GM12878 (cell line): ENCODE data around the gene PNLDC1. TPM values are rescaled to one million over a fixed set of nuclear protein-coding genes. Genes with fewer than 3 reads are reported as not detected.

ENCODE experiments used
- ASH2L ChIP-seq: fragments of 300-600, 200-600 bp; sonication (generic); IDR thresholded peaks from 2 replicates; pipeline ENCODE4 v1.6.1; 2017; ENCODE audit warnings: low read depth, mild to moderate bottlenecking, borderline replicate concordance
- CHD2 ChIP-seq: IDR thresholded peaks from 2 replicates; pipeline ENCODE4 v1.6.1; 2011; ENCODE audit warnings: low read depth, low read length, improper control_type of control experiment, borderline replicate concordance
- CREM ChIP-seq: IDR thresholded peaks from 2 replicates; pipeline ENCODE4 v1.6.1; 2014; ENCODE audit warnings: antibody characterized with exemption, low read depth
- FOS ChIP-seq: IDR thresholded peaks from 3 replicates; pipeline ENCODE4 v1.6.1; 2011; ENCODE audit warnings: borderline replicate concordance; ENCODE audit not compliant: insufficient read length; ENCODE audit errors: extremely low read depth
- KAT2A ChIP-seq: conservative IDR thresholded peaks from 2 replicates; pipeline ENCODE4 v1.6.1; 2011; ENCODE audit warnings: low read depth, low read length; ENCODE audit not compliant: control insufficient read depth
- MYC ChIP-seq: IDR thresholded peaks from 2 replicates; pipeline ENCODE4 v1.6.1; 2011; ENCODE audit warnings: mild to moderate bottlenecking, low read length, moderate library complexity, inconsistent platforms; ENCODE audit not compliant: insufficient read depth, insufficient replicate concordance, insufficient read length, severe bottlenecking
- PAX8 ChIP-seq: fragments of 450-650 bp; IDR thresholded peaks from 2 replicates; pipeline ENCODE4 v1.6.1; 2017; ENCODE audit warnings: mild to moderate bottlenecking, moderate library complexity
- SMC3 ChIP-seq: IDR thresholded peaks from 2 replicates; pipeline ENCODE4 v1.6.1; 2011; ENCODE audit warnings: low read length, improper control_type of control experiment, borderline replicate concordance
- SUZ12 ChIP-seq: fragments of 200-600 bp; sonication (generic); IDR thresholded peaks from one replicate; pipeline ENCODE4 v1.6.1; 2018; ENCODE audit warnings: antibody characterized with exemption, mild to moderate bottlenecking; ENCODE audit not compliant: unreplicated experiment
- polyA plus RNA-seq, 11 experiments: library from polyadenylated mRNA; depleted of rRNA in 4 of 11; unstranded in 6 of 11; stranded (reverse) in 5 of 11; fragments of >200 nt; fragmentation: Nextera tagmentation in 4 of 11; fragmentation: Illumina TruSeq in 1 of 11; extraction: Ambion mirVana in 4 of 11; extraction: Trizol in 1 of 11; gene quantifications; 1 replicate in 1 of 11; 2 replicates in 10 of 11; pipeline versions ENCODE4 v1.2.1 to v1.2.3, GENCODE V29; 2011 to 2016; ENCODE audit warnings: inconsistent platforms in 2 of 11, missing spikeins in 2 of 11, low read depth in 1 of 11
- total RNA-seq, 4 experiments: library from RNA; depleted of rRNA in 3 of 4; stranded (reverse); fragments of >200 nt in 3 of 4; fragmentation: Illumina TruSeq in 1 of 4; extraction: Trizol in 1 of 4; gene quantifications; 2 replicates each; pipeline versions ENCODE4 v1.2.1 to v1.2.3, GENCODE V29; 2013 to 2021
- TF ChIP-seq, protein P1 (sequence below): fragments of 450-650 bp; IDR thresholded peaks from 2 replicates; pipeline ENCODE4 v1.6.1; 2017; ENCODE audit warnings: antibody characterized with exemption, mild to moderate bottlenecking, moderate library complexity
- TF ChIP-seq, protein P2 (sequence below): fragments of 150-350 bp; IDR thresholded peaks from 2 replicates; pipeline ENCODE4 v1.6.1; 2016; ENCODE audit warnings: low read depth, low read length
- TF ChIP-seq, protein P3 (sequence below), 3 experiments: IDR thresholded peaks in 2 of 3; conservative IDR thresholded peaks in 1 of 3; 2 replicates each; pipeline ENCODE4 v1.5.1; 2011; ENCODE audit warnings: low read depth in 3 of 3, low read length in 3 of 3, mild to moderate bottlenecking in 3 of 3, control low read depth in 2 of 3, moderate library complexity in 2 of 3, inconsistent platforms in 1 of 3, mixed read lengths in 1 of 3; ENCODE audit not compliant: control insufficient read depth in 2 of 3, insufficient read depth in 1 of 3; ENCODE audit errors: extremely low read depth in 1 of 3
- TF ChIP-seq, protein P4 (sequence below): fragments of 450-650 bp; IDR thresholded peaks from 2 replicates; pipeline ENCODE4 v1.6.1; 2016; ENCODE audit warnings: mild to moderate bottlenecking
- TF ChIP-seq, protein P5 (sequence below): fragments of 450-650 bp; IDR thresholded peaks from 2 replicates; pipeline ENCODE4 v1.6.1; 2017; ENCODE audit warnings: mild to moderate bottlenecking, low read depth, inconsistent platforms; ENCODE audit not compliant: poor library complexity, severe bottlenecking
- TF ChIP-seq, protein P6 (sequence below): IDR thresholded peaks from 2 replicates; pipeline ENCODE4 v1.6.1; 2011; ENCODE audit warnings: low read depth, mild to moderate bottlenecking, low read length, moderate library complexity, borderline replicate concordance; ENCODE audit errors: extremely low read depth

Gene PNLDC1
- total and polyA plus RNA-seq, 10 of the 15 experiments (the other 5 are each of a cell fraction or from before 2014, with no cell fraction given): 0.06 to 0.25 (median 0.09) TPM; not detected in 2

DNA sequence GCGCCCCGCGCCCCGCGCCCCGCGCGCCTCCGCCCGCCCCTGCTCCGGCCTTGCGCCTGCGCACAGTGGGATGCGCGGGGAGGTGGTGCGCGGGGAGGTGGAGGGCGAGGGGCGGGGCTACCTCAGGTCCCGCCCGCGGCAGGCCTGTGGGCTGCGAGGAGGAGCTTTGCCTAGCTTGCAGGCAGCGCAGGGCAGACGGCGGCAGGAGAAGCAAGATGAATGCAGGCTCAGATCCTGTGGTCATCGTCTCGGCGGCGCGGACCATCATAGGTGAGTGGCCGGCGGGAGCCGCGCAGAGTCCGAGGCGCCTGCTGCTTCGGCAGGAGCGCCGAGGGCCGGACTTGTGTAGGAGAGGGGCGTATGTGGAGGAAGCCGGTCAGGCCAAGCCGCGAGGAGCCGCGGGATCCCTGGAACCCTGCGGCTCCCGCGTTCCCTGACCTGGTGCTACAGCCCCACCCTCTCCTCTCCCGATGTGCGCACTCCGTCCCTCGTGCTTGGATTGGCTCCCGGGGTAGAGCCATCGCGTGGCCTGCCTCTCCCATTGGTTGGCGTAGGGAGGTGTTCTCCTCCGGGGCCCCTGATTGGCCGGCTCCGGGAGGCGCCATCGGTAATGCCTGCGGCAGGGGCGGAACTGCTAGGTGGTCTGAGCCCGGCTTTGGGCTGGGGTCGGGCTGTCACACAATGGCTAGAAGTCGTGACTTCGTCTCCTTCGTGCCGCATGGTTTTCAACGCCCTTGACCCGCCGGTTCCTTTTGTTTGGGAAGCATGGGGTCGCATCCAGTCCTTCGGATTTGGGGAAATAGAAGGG is 38.0 kb upstream of the PNLDC1 start, which contains the start of gene ACAT2 (continued):
- TF ChIP-seq CHD2: peak; percentile 91
- no peak for TF ChIP-seq SMC3
- TF ChIP-seq, protein P1, sequence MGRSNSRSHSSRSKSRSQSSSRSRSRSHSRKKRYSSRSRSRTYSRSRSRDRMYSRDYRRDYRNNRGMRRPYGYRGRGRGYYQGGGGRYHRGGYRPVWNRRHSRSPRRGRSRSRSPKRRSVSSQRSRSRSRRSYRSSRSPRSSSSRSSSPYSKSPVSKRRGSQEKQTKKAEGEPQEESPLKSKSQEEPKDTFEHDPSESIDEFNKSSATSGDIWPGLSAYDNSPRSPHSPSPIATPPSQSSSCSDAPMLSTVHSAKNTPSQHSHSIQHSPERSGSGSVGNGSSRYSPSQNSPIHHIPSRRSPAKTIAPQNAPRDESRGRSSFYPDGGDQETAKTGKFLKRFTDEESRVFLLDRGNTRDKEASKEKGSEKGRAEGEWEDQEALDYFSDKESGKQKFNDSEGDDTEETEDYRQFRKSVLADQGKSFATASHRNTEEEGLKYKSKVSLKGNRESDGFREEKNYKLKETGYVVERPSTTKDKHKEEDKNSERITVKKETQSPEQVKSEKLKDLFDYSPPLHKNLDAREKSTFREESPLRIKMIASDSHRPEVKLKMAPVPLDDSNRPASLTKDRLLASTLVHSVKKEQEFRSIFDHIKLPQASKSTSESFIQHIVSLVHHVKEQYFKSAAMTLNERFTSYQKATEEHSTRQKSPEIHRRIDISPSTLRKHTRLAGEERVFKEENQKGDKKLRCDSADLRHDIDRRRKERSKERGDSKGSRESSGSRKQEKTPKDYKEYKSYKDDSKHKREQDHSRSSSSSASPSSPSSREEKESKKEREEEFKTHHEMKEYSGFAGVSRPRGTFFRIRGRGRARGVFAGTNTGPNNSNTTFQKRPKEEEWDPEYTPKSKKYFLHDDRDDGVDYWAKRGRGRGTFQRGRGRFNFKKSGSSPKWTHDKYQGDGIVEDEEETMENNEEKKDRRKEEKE: no peak
- no peak for TF ChIP-seq KAT2A
- TF ChIP-seq FOS: peak; percentile 87
- TF ChIP-seq SUZ12: no peak
- TF ChIP-seq, protein P2, sequence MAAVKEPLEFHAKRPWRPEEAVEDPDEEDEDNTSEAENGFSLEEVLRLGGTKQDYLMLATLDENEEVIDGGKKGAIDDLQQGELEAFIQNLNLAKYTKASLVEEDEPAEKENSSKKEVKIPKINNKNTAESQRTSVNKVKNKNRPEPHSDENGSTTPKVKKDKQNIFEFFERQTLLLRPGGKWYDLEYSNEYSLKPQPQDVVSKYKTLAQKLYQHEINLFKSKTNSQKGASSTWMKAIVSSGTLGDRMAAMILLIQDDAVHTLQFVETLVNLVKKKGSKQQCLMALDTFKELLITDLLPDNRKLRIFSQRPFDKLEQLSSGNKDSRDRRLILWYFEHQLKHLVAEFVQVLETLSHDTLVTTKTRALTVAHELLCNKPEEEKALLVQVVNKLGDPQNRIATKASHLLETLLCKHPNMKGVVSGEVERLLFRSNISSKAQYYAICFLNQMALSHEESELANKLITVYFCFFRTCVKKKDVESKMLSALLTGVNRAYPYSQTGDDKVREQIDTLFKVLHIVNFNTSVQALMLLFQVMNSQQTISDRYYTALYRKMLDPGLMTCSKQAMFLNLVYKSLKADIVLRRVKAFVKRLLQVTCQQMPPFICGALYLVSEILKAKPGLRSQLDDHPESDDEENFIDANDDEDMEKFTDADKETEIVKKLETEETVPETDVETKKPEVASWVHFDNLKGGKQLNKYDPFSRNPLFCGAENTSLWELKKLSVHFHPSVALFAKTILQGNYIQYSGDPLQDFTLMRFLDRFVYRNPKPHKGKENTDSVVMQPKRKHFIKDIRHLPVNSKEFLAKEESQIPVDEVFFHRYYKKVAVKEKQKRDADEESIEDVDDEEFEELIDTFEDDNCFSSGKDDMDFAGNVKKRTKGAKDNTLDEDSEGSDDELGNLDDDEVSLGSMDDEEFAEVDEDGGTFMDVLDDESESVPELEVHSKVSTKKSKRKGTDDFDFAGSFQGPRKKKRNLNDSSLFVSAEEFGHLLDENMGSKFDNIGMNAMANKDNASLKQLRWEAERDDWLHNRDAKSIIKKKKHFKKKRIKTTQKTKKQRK: no peak
- TF ChIP-seq PAX8: no peak
- TF ChIP-seq CREM: peak; percentile 85
- TF ChIP-seq, protein P3, sequence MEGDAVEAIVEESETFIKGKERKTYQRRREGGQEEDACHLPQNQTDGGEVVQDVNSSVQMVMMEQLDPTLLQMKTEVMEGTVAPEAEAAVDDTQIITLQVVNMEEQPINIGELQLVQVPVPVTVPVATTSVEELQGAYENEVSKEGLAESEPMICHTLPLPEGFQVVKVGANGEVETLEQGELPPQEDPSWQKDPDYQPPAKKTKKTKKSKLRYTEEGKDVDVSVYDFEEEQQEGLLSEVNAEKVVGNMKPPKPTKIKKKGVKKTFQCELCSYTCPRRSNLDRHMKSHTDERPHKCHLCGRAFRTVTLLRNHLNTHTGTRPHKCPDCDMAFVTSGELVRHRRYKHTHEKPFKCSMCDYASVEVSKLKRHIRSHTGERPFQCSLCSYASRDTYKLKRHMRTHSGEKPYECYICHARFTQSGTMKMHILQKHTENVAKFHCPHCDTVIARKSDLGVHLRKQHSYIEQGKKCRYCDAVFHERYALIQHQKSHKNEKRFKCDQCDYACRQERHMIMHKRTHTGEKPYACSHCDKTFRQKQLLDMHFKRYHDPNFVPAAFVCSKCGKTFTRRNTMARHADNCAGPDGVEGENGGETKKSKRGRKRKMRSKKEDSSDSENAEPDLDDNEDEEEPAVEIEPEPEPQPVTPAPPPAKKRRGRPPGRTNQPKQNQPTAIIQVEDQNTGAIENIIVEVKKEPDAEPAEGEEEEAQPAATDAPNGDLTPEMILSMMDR (IDR thresholded peaks at IDR 0.05 in 2 of 3, conservative IDR thresholded peaks at IDR 0.05 in 1 of 3; ENCODE audit: control insufficient read depth in 2 of 3, extremely low read depth in 1 of 3, insufficient read depth in 1 of 3, low read depth in 3 of 3, low read length in 3 of 3): 0 out of 6 replicates have a peak, but pooled peaks of 1 of the 3 experiments have one; percentile 4
- TF ChIP-seq, protein P4, sequence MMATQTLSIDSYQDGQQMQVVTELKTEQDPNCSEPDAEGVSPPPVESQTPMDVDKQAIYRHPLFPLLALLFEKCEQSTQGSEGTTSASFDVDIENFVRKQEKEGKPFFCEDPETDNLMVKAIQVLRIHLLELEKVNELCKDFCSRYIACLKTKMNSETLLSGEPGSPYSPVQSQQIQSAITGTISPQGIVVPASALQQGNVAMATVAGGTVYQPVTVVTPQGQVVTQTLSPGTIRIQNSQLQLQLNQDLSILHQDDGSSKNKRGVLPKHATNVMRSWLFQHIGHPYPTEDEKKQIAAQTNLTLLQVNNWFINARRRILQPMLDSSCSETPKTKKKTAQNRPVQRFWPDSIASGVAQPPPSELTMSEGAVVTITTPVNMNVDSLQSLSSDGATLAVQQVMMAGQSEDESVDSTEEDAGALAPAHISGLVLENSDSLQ: peak; percentile 64
- TF ChIP-seq, protein P5, sequence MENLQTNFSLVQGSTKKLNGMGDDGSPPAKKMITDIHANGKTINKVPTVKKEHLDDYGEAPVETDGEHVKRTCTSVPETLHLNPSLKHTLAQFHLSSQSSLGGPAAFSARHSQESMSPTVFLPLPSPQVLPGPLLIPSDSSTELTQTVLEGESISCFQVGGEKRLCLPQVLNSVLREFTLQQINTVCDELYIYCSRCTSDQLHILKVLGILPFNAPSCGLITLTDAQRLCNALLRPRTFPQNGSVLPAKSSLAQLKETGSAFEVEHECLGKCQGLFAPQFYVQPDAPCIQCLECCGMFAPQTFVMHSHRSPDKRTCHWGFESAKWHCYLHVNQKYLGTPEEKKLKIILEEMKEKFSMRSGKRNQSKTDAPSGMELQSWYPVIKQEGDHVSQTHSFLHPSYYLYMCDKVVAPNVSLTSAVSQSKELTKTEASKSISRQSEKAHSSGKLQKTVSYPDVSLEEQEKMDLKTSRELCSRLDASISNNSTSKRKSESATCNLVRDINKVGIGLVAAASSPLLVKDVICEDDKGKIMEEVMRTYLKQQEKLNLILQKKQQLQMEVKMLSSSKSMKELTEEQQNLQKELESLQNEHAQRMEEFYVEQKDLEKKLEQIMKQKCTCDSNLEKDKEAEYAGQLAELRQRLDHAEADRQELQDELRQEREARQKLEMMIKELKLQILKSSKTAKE: no peak
- TF ChIP-seq, protein P6, sequence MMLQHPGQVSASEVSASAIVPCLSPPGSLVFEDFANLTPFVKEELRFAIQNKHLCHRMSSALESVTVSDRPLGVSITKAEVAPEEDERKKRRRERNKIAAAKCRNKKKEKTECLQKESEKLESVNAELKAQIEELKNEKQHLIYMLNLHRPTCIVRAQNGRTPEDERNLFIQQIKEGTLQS: no peak
- TF ChIP-seq MYC: peak; percentile 57
- no peak for TF ChIP-seq ASH2L
